Smooth muscle cell (in vitro differentiated cells): Measurements from ENCODE around the gene PTPN3. TPM values are rescaled to one million over a fixed set of nuclear protein-coding genes. Genes with fewer than 3 reads are reported as not detected.

ENCODE experiments used
- DNase-seq: peaks from one replicate; lab custom pipeline; 2025; ENCODE audit not compliant: unreplicated experiment; lab: John Stamatoyannopoulos, UW
- H2AFZ ChIP-seq: fragments of 200-600 bp; sonication (generic); 2 replicates; pipeline ENCODE4 v1.6.0; 2016; ENCODE audit warnings: antibody characterized with exemption, low read depth, mild to moderate bottlenecking
- H3F3A ChIP-seq: fragments of 200-600 bp; sonication (generic); 2 replicates; pipeline ENCODE4 v1.6.0; 2017; ENCODE audit warnings: antibody characterized with exemption, low read depth
- H3K27ac ChIP-seq: fragments of 200-600 bp; sonication (generic); 2 replicates; pipeline ENCODE4 v1.5.1; 2016; ENCODE audit warnings: low read depth, mild to moderate bottlenecking
- H3K27me3 ChIP-seq: fragments of 200-600 bp; sonication (generic); 2 replicates; pipeline ENCODE4 v1.6.1; 2016; ENCODE audit warnings: low read depth, mild to moderate bottlenecking
- H3K36me3 ChIP-seq: fragments of 200-600 bp; sonication (generic); 2 replicates; pipeline ENCODE4 v1.5.1; 2016; ENCODE audit warnings: low read depth
- H3K4me1 ChIP-seq: fragments of 200-600 bp; sonication (generic); 2 replicates; pipeline ENCODE4 v1.5.1; 2016; ENCODE audit warnings: low read depth
- H3K4me2 ChIP-seq: fragments of 200-600 bp; sonication (generic); 2 replicates; pipeline ENCODE4 v1.6.0; 2016; ENCODE audit warnings: mild to moderate bottlenecking
- H3K4me3 ChIP-seq: fragments of 200-600 bp; sonication (generic); 2 replicates; pipeline ENCODE4 v1.5.1; 2016; ENCODE audit warnings: mild to moderate bottlenecking
- H3K79me2 ChIP-seq: fragments of 200-600 bp; sonication (generic); 2 replicates; pipeline ENCODE4 v1.6.0; 2016; ENCODE audit warnings: low read depth, mild to moderate bottlenecking
- H3K9ac ChIP-seq: fragments of 200-600 bp; sonication (generic); 2 replicates; pipeline ENCODE4 v1.6.0; 2016; ENCODE audit warnings: low read depth
- H3K9me3 ChIP-seq: fragments of 200-600 bp; sonication (generic); replicated peaks from 2 replicates; pipeline ENCODE4 v1.5.1; 2016; ENCODE audit warnings: low read depth
- H4K20me1 ChIP-seq: fragments of 200-600 bp; sonication (generic); 2 replicates; pipeline ENCODE4 v1.6.0; 2016; ENCODE audit warnings: low read depth
- WGBS: methylation state at CpG from one replicate; pipeline ENCODE4 v1.1.7; 2016; ENCODE audit warnings: low lambda C conversion rate; 5-methylcytosine and 5-hydroxymethylcytosine counted together
- polyA plus RNA-seq: library from polyadenylated mRNA; unstranded; fragments of >200 nt; fragmentation: Nextera tagmentation; extraction: Ambion mirVana; gene quantifications from 2 replicates; pipeline ENCODE4 v1.2.1, GENCODE V29; 2016
- total RNA-seq: library from RNA; depleted of rRNA; stranded (reverse); fragments of >200 nt; gene quantifications from 2 replicates; pipeline ENCODE4 v1.2.3, GENCODE V29; 2014
- TF ChIP-seq, protein P1 (sequence below): fragments of 200-600 bp; sonication (generic); IDR thresholded peaks from 2 replicates; pipeline ENCODE4 v1.5.1; 2017; ENCODE audit warnings: borderline replicate concordance, mild to moderate bottlenecking, antibody characterized with exemption; ENCODE audit not compliant: insufficient read depth, poor library complexity, severe bottlenecking

Gene PTPN3
- total and polyA plus RNA-seq, 2 experiments from 2014 or later: 2.2 to 5.5 TPM

DNA sequence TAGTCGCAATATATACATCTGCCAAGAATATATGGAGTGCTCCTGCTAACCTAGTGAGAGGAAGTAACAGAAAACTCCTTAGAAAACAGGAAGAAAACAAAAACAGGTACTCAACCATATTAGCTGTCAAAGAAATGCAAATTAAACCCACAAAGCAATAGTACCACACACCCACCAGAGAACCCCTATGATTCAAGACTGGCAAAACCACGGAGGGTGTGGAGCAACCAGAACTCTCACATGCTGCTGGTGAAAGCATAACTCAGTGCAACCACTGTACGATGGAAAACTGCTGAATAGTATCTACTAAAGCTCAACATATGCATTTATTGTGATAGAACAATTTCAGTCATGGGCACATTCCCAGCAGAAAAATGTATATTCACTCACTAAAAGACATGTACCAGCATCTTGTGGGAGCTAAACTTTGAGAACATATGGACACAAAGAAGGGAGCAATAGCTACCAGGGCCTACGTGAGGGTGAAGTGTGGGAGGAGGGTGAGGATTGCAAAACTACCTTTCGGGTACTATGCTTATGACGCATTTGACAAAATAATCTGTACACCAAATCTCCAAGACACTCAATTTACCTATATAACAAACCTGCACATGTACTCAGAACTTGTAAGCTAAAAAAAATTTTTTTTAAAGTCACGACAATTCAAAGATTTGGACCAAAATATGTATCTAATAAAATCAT lies 34.0 kb downstream of the PTPN3 start:
- Histone ChIP-seq H3K4me3 (no peak overlapping the region), H3K79me2 (no peaks in the 10 kb centered on the region), H3K4me1 (peaks cover 5% of the 10 kb centered on the region), H3F3A (no peaks in the 10 kb centered on the region), H3K27ac (no peak overlapping the region), H3K4me2 (no peak overlapping the region), H4K20me1 (peaks cover 4% of the 10 kb centered on the region), H3K9ac (no peak overlapping the region), H3K36me3 (no peaks in the 10 kb centered on the region), H2AFZ (no peak overlapping the region), H3K9me3 (no peaks in the 10 kb centered on the region), H3K27me3 (no peaks in the 10 kb centered on the region)
- TF ChIP-seq, protein P1, sequence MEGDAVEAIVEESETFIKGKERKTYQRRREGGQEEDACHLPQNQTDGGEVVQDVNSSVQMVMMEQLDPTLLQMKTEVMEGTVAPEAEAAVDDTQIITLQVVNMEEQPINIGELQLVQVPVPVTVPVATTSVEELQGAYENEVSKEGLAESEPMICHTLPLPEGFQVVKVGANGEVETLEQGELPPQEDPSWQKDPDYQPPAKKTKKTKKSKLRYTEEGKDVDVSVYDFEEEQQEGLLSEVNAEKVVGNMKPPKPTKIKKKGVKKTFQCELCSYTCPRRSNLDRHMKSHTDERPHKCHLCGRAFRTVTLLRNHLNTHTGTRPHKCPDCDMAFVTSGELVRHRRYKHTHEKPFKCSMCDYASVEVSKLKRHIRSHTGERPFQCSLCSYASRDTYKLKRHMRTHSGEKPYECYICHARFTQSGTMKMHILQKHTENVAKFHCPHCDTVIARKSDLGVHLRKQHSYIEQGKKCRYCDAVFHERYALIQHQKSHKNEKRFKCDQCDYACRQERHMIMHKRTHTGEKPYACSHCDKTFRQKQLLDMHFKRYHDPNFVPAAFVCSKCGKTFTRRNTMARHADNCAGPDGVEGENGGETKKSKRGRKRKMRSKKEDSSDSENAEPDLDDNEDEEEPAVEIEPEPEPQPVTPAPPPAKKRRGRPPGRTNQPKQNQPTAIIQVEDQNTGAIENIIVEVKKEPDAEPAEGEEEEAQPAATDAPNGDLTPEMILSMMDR: no peak
- 88% methylated on average over 7 of the region's 7 CpGs for WGBS
- DNase-seq: no peak

DNA sequence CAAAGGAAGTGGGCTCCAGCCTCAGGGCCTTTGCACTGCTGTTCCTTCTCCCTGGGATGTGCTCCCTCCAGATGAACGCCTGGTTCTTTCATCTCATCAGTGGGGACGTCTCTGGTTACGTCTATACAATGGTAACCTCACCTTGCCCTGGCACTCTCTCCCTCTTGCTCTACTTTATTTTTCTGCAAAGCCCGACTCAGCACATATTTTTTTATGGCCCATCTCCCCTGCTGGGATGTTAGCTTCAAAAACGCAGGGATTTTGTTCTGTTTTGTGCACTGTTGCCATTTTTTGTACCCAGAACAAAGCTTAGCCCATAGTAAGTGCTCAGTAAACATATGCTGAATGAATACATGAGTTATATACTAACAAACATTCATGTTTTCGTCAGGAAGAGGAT lies 37.5 kb downstream of the PTPN3 start:
- no peaks in the 10 kb centered on the region for H3K9me3 ChIP-seq
- no peaks in the 10 kb centered on the region for H3K27me3 ChIP-seq

DNA sequence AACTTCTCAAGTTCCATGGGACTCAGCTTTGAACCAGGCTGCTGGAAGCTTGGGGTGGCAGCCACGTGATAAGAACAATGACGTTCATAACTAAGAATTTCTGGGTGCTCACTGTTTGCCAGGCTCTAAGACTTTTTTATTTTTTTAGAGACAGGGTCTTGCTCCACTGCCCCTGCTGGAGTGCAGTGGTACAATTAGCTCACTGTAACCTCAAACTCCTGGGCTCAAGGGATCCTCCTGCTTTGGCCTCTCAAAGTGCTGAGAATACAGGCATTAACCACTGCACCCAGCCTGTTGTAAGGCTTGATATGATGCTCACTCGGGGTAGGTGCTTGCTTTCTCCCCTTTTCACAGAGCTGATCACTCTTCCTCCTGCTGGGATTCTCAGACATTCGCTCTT lies 38.7 kb downstream of the PTPN3 start:
- no peak overlapping the region for H3K9ac ChIP-seq
- no peaks in the 10 kb centered on the region for H3F3A ChIP-seq
- H3K27me3 ChIP-seq: no peaks in the 10 kb centered on the region
- H3K36me3 ChIP-seq: no peaks in the 10 kb centered on the region
- H4K20me1 ChIP-seq: no peaks in the 10 kb centered on the region
- H2AFZ ChIP-seq: no peak overlapping the region
- TF ChIP-seq, protein P1: no peak
- no peaks in the 10 kb centered on the region for H3K4me1 ChIP-seq
- H3K4me3 ChIP-seq: no peak overlapping the region
- H3K79me2 ChIP-seq: no peaks in the 10 kb centered on the region
- 94% methylated on average over 4 of the region's 4 CpGs for WGBS
- no peaks in the 10 kb centered on the region for H3K9me3 ChIP-seq
- no peak for DNase-seq
- H3K27ac ChIP-seq: no peak overlapping the region
- no peak overlapping the region for H3K4me2 ChIP-seq

More for the DNA sequence above, 37.5 kb downstream of the PTPN3 start:
- Histone ChIP-seq H3K36me3 (no peaks in the 10 kb centered on the region), H4K20me1 (no peaks in the 10 kb centered on the region), H2AFZ (no peak overlapping the region), H3K4me1 (no peaks in the 10 kb centered on the region), H3K4me2 (no peak overlapping the region), H3F3A (no peaks in the 10 kb centered on the region), H3K4me3 (no peak overlapping the region), H3K27ac (no peak overlapping the region), H3K79me2 (no peaks in the 10 kb centered on the region), H3K9ac (no peak overlapping the region)
- TF ChIP-seq, protein P1: no peak
- 88% methylated on average over 6 of the region's 6 CpGs for WGBS
- no peak for DNase-seq
